G401.6 (cell line): Measurements from ENCODE around the gene CXorf66.
"Not testable (repeated sequence)": the region's sequence is repeated elsewhere in the genome, so short reads cannot be mapped to it uniquely, and the experiment has no call there.

Experiments
- FAIRE-seq: peaks from 2 replicates; lab custom pipeline; 2012; peaks lifted over from hg19 to GRCh38; lab: Jason Lieb, UNC

Gene CXorf66

GRCh38 chrX:139929876-139930275 is 35.4 kb downstream of the CXorf66 start:
- FAIRE-seq = no peak

- FAIRE-seq = no peak
Observed at GRCh38 chrX:139924696-139925095, 40.6 kb downstream of the CXorf66 start.

- FAIRE-seq = no peak
Observed at GRCh38 chrX:139924069-139924695, 41.1 kb downstream of the CXorf66 start.

GRCh38 chrX:139921142-139921541 is 44.2 kb downstream of the CXorf66 start:
- not testable (repeated sequence) for FAIRE-seq

- no peak for FAIRE-seq
Observed at GRCh38 chrX:139920316-139920715, 45.0 kb downstream of the CXorf66 start.

- no peak for FAIRE-seq
Observed at GRCh38 chrX:139914421-139914820, 50.9 kb downstream of the CXorf66 start.

- FAIRE-seq = no peak
Observed at GRCh38 chrX:139909712-139910111, 55.6 kb downstream of the CXorf66 start.

GRCh38 chrX:139907078-139907477 is 58.2 kb downstream of the CXorf66 start:
- FAIRE-seq = no peak

- FAIRE-seq = no peak
Observed at GRCh38 chrX:139905743-139906142, 59.6 kb downstream of the CXorf66 start.
